ENCODE measurements around the gene STK11.

Gene STK11

GRCh38 chr19:1211494-1212234 lies 6.1 kb downstream of the STK11 start:
- TF ChIP-seq CTCF (conservative IDR thresholded peaks at IDR 0.05; ENCODE audit: control insufficient read depth, insufficient read depth, low read depth, low read length), result no peak
- H3K4me3 ChIP-seq (ENCODE audit: control insufficient read depth, low read depth, low read length), result no peak overlapping the region
- peak; percentile 86 for DNase-seq (ENCODE audit: low read depth)

GRCh38 chr19:1213391-1214286 lies 8.1 kb downstream of the STK11 start:
- peak; percentile 91 for DNase-seq (ENCODE audit: low read depth)
- TF ChIP-seq CTCF (conservative IDR thresholded peaks at IDR 0.05; ENCODE audit: control insufficient read depth, insufficient read depth, low read depth, low read length), result no peak
- no peak overlapping the region for H3K4me3 ChIP-seq (ENCODE audit: control insufficient read depth, low read depth, low read length)

GRCh38 chr19:1214299-1214861 lies 8.8 kb downstream of the STK11 start:
- no peak overlapping the region for H3K4me3 ChIP-seq (ENCODE audit: control insufficient read depth, low read depth, low read length)
- no peak for TF ChIP-seq CTCF (conservative IDR thresholded peaks at IDR 0.05; ENCODE audit: control insufficient read depth, insufficient read depth, low read depth, low read length)
- no peak for DNase-seq (ENCODE audit: low read depth)

- DNase-seq (ENCODE audit: low read depth), result no peak
- H3K4me3 ChIP-seq (ENCODE audit: control insufficient read depth, low read depth, low read length), result no peak overlapping the region
- TF ChIP-seq CTCF (conservative IDR thresholded peaks at IDR 0.05; ENCODE audit: control insufficient read depth, insufficient read depth, low read depth, low read length), result no peak
Observed at GRCh38 chr19:1214862-1215731, 9.5 kb downstream of the STK11 start.

- DNase-seq (ENCODE audit: low read depth), result no peak
- no peak for TF ChIP-seq CTCF (conservative IDR thresholded peaks at IDR 0.05; ENCODE audit: control insufficient read depth, insufficient read depth, low read depth, low read length)
- H3K4me3 ChIP-seq (ENCODE audit: control insufficient read depth, low read depth, low read length), result no peak overlapping the region
Observed at GRCh38 chr19:1216756-1217155, 11.2 kb downstream of the STK11 start.

GRCh38 chr19:1217366-1217765 lies 11.8 kb downstream of the STK11 start:
- no peak for DNase-seq (ENCODE audit: low read depth)
- no peak for TF ChIP-seq CTCF (conservative IDR thresholded peaks at IDR 0.05; ENCODE audit: control insufficient read depth, insufficient read depth, low read depth, low read length)
- no peak overlapping the region for H3K4me3 ChIP-seq (ENCODE audit: control insufficient read depth, low read depth, low read length)
